Measurements from ENCODE around the gene COL4A3.

Gene COL4A3

DNA sequence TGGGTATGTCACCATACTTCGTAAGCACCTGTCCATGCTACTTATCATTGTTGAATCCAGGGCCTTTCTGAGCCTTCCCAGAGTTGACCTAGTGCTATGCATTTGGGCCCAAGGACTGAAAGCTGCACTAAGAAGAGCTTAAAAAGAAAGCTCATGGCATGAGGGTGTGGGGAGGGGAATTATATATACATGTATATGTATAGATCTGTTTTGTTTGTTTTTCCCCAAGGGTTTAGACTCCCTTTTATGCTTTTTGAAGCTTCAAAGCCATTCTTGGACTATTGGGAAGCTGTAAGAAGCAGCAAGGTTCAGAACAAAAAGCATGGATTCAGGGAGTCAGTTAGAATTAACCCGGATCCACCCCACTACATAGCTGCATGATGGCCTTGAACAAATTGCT is 183.9 kb downstream of the COL4A3 start:
- no peak for DNase-seq

DNA sequence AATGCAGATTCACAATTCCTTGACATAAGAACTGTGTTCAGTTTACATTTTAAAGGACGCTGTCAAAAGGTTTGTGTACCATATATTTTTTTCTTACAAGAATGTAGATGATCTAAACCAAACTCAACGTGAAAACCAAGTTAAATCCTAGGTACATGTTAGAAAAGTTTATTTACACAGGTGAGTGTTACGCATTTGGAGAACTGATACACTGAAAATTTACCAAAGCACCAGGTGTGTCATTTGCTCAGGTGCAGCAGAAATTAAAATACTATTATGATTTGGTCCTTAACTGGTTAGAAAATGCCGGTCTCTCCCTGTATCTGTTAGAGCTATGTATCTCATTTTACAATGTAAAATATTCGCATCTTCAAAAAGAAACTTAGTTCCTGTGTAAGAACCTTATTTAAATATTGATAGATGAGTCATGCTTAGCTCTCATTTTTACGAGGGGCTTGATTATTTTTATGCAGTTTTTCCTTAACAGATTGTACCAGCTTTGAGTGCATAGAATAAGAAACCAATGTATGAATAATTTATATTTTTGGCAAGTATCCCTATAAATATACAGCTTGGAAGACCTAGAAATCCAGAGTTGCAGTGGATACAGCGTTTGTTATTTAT is 185.7 kb downstream of the COL4A3 start:
- no peak for DNase-seq

DNA sequence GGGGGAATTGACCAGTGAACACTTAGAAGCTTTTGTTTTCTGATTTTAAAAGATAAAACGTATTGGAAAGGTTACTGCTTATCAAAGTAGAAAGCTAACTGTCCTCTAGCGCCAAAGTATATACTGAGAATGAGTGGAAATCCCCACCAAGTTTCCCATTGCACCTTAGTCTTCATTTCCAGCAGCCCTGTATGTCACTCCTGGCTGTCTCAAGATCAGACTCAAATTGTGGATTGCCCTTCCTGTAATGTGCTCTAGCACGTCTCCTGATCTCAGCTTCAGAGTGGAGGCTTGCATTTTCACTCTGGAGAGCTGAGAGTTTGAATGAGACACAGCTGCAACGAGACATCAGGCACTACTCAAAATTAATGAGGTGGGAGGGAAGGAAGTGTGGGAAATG is 187.2 kb downstream of the COL4A3 start:
- DNase-seq: no peak

DNA sequence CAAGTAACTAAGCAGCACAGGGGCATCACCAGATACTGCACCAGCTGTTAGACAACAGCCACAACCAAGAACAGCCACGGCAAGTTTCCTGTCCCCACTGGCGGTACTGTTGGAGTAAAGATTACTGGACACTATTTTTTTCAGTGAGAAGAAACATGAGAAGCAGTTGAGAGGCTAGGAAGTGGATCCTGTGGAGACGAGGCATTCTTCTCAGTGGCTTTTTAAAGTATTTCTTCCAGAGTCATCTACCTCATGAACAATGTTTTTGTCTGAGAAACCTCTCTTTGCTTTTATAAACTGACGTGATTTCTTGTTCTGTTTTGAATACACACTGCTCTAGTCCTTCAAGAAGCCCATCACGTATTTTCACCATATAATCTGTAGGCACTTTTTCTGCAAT is 195.9 kb downstream of the COL4A3 start:
- DNase-seq: no peak

DNA sequence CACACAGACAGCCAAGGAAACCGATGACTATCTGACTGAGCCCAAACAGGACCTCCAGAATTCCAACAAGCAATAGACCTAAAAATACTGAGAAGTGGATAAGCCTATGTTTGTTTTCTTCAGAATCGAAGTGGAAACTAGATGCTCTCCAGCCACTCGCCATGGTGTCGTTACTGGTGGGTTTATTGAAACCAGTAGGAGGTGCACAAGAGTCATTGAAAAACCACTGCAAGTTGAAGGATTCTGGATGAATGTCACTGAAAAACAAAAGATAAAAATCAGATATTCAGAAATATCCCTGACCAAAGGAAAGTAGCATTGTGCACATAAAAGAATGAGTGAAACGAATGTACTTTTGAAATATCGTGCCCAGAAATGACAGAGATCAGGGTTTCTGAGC is 199.3 kb downstream of the COL4A3 start:
- DNase-seq: no peak
